GM12801 (cell line): ENCODE results near the gene FGD6.

Source experiments
- CTCF ChIP-seq: IDR thresholded peaks from one replicate; pipeline ENCODE4 v1.5.1; 2011; ENCODE audit warnings: control low read depth; ENCODE audit not compliant: insufficient read length; ENCODE audit errors: extremely low read depth

FGD6 gene

GRCh38 chr12:95070378-95070777 lies 146.9 kb downstream of the FGD6 start:
- no peak for TF ChIP-seq CTCF

DNA sequence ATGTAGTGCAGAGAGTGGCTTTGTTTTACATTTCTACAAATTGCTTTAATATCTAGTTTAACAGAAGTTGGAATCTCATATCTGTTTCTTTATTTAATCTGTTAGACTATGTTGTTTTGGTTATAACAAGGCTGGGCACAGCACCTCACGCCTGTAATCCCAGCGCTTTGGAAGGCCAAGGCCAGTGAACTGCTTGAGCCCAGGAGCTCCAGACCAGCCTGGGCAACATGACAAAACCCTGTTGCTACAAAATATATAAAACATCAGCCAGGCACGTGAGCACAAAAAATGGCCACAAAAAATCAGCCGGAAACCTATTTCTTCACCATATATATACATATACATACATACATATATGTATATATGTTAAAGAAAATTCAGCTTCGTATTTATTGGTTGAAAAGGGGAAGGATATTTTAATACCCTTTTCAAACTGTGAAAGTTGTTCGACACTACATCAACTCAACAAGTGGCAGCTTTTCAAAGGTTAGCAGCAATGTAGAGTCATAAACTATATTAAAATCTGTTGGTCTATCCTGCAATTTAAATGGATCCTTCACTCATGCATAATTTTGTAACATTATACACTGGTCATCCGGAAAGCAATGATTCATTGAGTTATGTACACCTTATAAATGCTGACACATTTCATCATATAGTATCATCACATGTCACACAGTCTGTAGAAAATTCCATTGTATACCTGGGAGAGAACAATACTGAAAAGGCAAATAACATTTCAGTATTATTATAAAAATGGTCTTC lies 151.0 kb downstream of the FGD6 start:
- no peak for TF ChIP-seq CTCF

GRCh38 chr12:95060951-95061350 lies 156.3 kb downstream of the FGD6 start:
- TF ChIP-seq CTCF = no peak

- TF ChIP-seq CTCF = no peak
These were observed 157.3 kb downstream of the FGD6 start for GRCh38 chr12:95059984-95060383.

DNA sequence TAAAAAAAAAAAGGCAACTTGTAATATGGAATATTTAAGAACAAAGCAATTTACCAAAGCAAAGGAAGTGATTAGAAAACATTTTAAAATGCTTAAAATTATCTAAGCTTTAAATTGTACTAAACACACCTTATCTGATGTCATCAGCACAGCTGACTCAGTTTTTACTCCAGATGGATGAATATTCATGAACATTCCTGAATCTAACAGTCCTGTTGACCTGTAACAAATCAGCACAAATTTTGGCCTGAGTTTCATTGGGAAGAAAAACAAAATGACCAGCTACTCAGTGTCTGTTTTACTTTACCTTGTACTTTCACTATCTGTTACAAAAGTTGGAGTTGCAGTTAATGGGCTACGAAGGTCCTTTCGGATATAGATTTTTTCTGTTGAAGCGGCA lies 159.8 kb downstream of the FGD6 start:
- no peak for TF ChIP-seq CTCF

DNA sequence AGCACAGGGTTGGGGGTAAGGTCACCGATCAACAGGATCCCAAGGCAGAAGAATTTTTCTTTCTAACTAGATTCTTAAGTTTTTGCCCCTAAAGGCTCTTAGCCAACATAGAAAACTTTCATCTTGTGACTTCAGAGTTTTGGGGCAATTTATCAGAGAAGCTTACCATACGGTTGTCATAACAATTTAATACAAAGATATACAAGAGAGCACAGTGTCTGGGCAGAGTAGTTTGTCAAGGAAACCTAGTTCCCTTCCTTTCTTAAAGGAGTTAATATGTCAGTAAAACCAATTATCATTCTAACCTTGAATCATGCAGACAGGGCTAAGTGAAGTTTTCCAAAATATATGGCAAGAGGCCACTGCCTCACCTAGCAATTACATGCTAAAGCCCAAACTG lies 162.2 kb downstream of the FGD6 start:
- no peak for TF ChIP-seq CTCF

- no peak for TF ChIP-seq CTCF
These were observed 163.1 kb downstream of the FGD6 start for GRCh38 chr12:95054206-95054605.
